HUES48 (cell line): ENCODE data around the gene MAD2L1.

Experiments
- H3K27ac ChIP-seq: one replicate; pipeline ENCODE4 v1.7.0; 2013; ENCODE audit warnings: low read depth, low read length, inconsistent platforms
- H3K27me3 ChIP-seq: 2 replicates; pipeline ENCODE4 v1.6.1; 2013; ENCODE audit warnings: mild to moderate bottlenecking, low read length; ENCODE audit not compliant: control insufficient read depth, insufficient read depth
- H3K36me3 ChIP-seq: 2 replicates; pipeline ENCODE4 v1.6.1; 2013; ENCODE audit warnings: low read length; ENCODE audit not compliant: control insufficient read depth, insufficient read depth
- H3K4me1 ChIP-seq: 2 replicates; pipeline ENCODE4 v1.6.1; 2013; ENCODE audit warnings: mild to moderate bottlenecking, low read length; ENCODE audit not compliant: control insufficient read depth, insufficient read depth
- H3K4me3 ChIP-seq: 2 replicates; pipeline ENCODE4 v1.5.1; 2013; ENCODE audit warnings: mild to moderate bottlenecking, low read depth, low read length
- H3K9ac ChIP-seq: 2 replicates; pipeline ENCODE4 v1.6.1; 2013; ENCODE audit warnings: mild to moderate bottlenecking, low read depth, low read length, moderate library complexity
- H3K9me3 ChIP-seq: 2 replicates; pipeline ENCODE4 v1.6.1; 2013; ENCODE audit warnings: low read length; ENCODE audit not compliant: control insufficient read depth, insufficient read depth

The MAD2L1 gene

GRCh38 chr4:120057416-120057815 lies 9.2 kb downstream of the MAD2L1 start:
- Histone ChIP-seq H3K27me3 (no peaks in the 10 kb centered on the region), H3K4me3 (no peak overlapping the region), H3K9ac (no peak overlapping the region), H3K4me1 (no peaks in the 10 kb centered on the region), H3K36me3 (peaks cover 68% of the 10 kb centered on the region), H3K9me3 (no peaks in the 10 kb centered on the region), H3K27ac (no peak overlapping the region)

- H3K4me1 ChIP-seq: no peaks in the 10 kb centered on the region
- H3K27me3 ChIP-seq: no peaks in the 10 kb centered on the region
- H3K9me3 ChIP-seq: no peaks in the 10 kb centered on the region
- H3K36me3 ChIP-seq: peaks cover 56% of the 10 kb centered on the region
- no peak overlapping the region for H3K9ac ChIP-seq
- H3K4me3 ChIP-seq: no peak overlapping the region
- H3K27ac ChIP-seq: no peak overlapping the region
These were observed 10.4 kb downstream of the MAD2L1 start for GRCh38 chr4:120056246-120056645.

DNA sequence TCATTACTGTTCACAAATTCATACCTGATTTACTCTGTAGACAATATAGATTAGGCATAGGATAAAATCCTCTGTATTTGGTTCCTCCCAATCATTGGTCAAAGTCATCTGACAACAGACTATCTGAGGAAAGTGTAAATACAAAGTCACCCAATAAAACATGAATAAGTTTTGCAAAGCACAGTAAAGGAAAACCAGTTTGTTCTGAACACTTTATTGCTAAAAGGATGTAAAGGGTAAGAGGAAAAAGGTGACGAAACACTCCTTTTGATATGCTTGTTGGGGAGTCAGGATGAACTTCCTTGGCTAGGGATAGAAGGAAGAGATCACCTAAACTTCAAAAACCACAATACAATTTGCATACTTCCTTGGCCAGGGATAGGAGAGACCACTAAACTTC lies 10.9 kb downstream of the MAD2L1 start:
- Histone ChIP-seq H3K9me3 (no peaks in the 10 kb centered on the region), H3K36me3 (peaks cover 52% of the 10 kb centered on the region), H3K9ac (no peak overlapping the region), H3K27me3 (no peaks in the 10 kb centered on the region), H3K4me1 (no peaks in the 10 kb centered on the region), H3K4me3 (no peak overlapping the region), H3K27ac (no peak overlapping the region)

DNA sequence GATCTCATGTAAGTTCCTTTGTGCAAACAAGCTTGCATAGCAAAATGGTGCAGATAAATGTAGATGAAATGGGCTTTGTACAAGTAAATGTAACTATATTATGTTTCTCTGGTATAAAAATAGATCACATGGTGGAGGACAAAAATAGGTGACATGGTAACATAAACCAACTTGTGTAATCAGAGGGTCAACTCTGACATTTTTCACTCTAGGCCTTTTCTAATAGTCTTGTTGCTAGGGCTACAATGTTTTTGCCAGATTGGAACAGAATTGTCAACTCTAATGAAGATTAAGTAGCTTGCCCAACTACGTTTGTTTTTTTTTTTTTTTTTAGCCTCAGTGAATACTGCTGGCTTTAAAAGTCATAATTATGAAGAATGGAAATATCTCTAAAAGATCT lies 11.5 kb downstream of the MAD2L1 start:
- no peak overlapping the region for H3K27ac ChIP-seq
- no peaks in the 10 kb centered on the region for H3K4me1 ChIP-seq
- no peaks in the 10 kb centered on the region for H3K9me3 ChIP-seq
- H3K9ac ChIP-seq: no peak overlapping the region
- H3K27me3 ChIP-seq: no peaks in the 10 kb centered on the region
- peaks cover 45% of the 10 kb centered on the region for H3K36me3 ChIP-seq
- no peak overlapping the region for H3K4me3 ChIP-seq

GRCh38 chr4:120053911-120054310 lies 12.7 kb downstream of the MAD2L1 start:
- Histone ChIP-seq H3K27me3 (no peaks in the 10 kb centered on the region), H3K4me1 (peaks cover 3% of the 10 kb centered on the region; the same call in 1 of the 2 replicates), H3K9me3 (no peaks in the 10 kb centered on the region), H3K4me3 (no peak overlapping the region), H3K27ac (no peak overlapping the region), H3K9ac (no peak overlapping the region), H3K36me3 (peaks cover 33% of the 10 kb centered on the region)

DNA sequence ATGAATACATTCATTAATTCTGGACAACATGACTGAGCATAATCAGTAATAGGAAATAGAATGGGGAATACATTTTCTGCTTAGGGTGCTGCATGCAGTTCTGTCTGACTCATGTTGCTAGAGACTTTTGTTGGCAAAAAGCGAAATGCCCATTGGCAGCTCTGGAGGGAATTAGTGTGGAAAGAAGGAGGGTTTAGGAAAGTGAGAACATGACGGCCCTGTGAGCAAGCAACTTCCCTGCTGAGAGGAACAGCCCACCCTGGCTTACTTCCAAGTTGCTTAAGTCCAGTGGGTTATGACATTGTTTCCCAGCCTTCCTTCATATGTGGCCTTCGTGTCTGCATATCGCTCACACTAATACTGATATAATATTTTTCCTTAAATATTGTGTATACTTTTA lies 13.8 kb downstream of the MAD2L1 start:
- H3K4me1 ChIP-seq: peaks cover 3% of the 10 kb centered on the region; the same call in 1 of the 2 replicates
- no peak overlapping the region for H3K4me3 ChIP-seq
- no peak overlapping the region for H3K9ac ChIP-seq
- no peaks in the 10 kb centered on the region for H3K27me3 ChIP-seq
- H3K27ac ChIP-seq: no peak overlapping the region
- peaks cover 23% of the 10 kb centered on the region; the same call in 1 of the 2 replicates for H3K36me3 ChIP-seq
- H3K9me3 ChIP-seq: no peaks in the 10 kb centered on the region

- Histone ChIP-seq H3K9me3 (no peaks in the 10 kb centered on the region), H3K4me1 (peaks cover 3% of the 10 kb centered on the region; the same call in 1 of the 2 replicates), H3K27ac (no peak overlapping the region), H3K4me3 (no peak overlapping the region), H3K27me3 (no peaks in the 10 kb centered on the region), H3K9ac (no peak overlapping the region), H3K36me3 (peaks cover 12% of the 10 kb centered on the region; the same call in 1 of the 2 replicates)
These were observed 15.4 kb downstream of the MAD2L1 start for GRCh38 chr4:120051253-120051652.

DNA sequence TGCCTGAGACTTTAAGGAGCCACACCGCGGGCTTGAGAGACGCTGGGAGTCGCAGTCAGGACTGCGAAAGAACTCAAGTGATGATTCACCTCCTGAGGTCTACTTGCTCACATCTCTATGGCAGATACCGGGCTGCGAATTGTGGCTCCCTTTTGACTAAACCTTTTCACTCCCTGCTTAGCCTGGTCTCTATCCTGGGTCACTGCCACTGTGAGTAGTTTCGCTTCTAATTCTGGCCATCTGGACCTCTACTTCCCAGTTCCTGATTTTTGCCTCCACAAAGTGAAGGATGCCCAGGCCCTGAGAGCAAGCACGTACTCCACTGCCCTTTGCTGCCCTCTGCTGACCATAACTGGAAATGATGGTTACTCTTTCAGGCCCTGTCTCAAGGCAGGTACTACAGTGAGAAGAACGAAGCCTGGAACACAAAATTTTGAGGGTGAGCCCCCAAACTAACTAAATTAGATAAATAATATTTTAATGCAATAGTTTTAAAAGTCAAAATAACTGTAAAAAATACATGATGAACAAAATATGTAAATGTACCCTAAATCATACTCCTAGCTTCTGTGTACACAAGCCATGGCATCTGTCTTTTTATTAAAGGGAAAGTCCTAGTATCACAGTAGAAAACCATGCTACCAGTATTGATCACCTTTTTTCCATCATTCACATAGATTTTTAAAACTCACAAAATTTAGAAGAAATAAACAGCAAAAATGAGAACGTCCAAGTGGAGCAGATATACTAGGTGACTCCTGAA lies 16.7 kb downstream of the MAD2L1 start:
- H3K4me3 ChIP-seq: no peak overlapping the region
- no peaks in the 10 kb centered on the region for H3K9me3 ChIP-seq
- no peaks in the 10 kb centered on the region for H3K27me3 ChIP-seq
- H3K4me1 ChIP-seq: peaks cover 3% of the 10 kb centered on the region; the same call in 1 of the 2 replicates
- peaks cover 2% of the 10 kb centered on the region; the same call in 1 of the 2 replicates for H3K36me3 ChIP-seq
- no peak overlapping the region for H3K27ac ChIP-seq
- no peak overlapping the region for H3K9ac ChIP-seq

GRCh38 chr4:120043828-120044227 lies 22.8 kb downstream of the MAD2L1 start:
- H3K4me1 ChIP-seq: peaks cover 15% of the 10 kb centered on the region; the same call in 1 of the 2 replicates
- no peak overlapping the region for H3K27ac ChIP-seq

GRCh38 chr4:120037411-120037810 lies 29.2 kb downstream of the MAD2L1 start:
- H3K27me3 ChIP-seq: no peaks in the 10 kb centered on the region
- no peak overlapping the region for H3K9ac ChIP-seq
- H3K4me3 ChIP-seq: no peak overlapping the region
- no peaks in the 10 kb centered on the region for H3K9me3 ChIP-seq
- H3K36me3 ChIP-seq: no peaks in the 10 kb centered on the region
- H3K27ac ChIP-seq: no peak overlapping the region
- H3K4me1 ChIP-seq: peaks cover 15% of the 10 kb centered on the region; the same call in 1 of the 2 replicates

More at GRCh38 chr4:120043828-120044227, 22.8 kb downstream of the MAD2L1 start:
- no peaks in the 10 kb centered on the region for H3K27me3 ChIP-seq
- no peaks in the 10 kb centered on the region for H3K9me3 ChIP-seq
- H3K9ac ChIP-seq: no peak overlapping the region
- no peaks in the 10 kb centered on the region for H3K36me3 ChIP-seq
- no peak overlapping the region for H3K4me3 ChIP-seq

- no peak overlapping the region for H3K9ac ChIP-seq
- no peaks in the 10 kb centered on the region for H3K4me1 ChIP-seq
- H3K27ac ChIP-seq: no peak overlapping the region
- H3K9me3 ChIP-seq: no peaks in the 10 kb centered on the region
- no peaks in the 10 kb centered on the region for H3K27me3 ChIP-seq
- H3K36me3 ChIP-seq: no peaks in the 10 kb centered on the region
- H3K4me3 ChIP-seq: no peak overlapping the region
These were observed 31.7 kb downstream of the MAD2L1 start for GRCh38 chr4:120034913-120035312.
